HEK293T (cell line): ENCODE results near the gene ABHD14A.

Source experiments
- CTCF ChIA-PET: fragments of 350-600 bp; formaldehyde crosslinking; extraction: SDS; loops from one replicate; lab custom pipeline; 2021; ENCODE audit warnings: antibody characterized with exemption, inconsistent platforms; lab: Yijun Ruan, JAX
- POLR2A ChIA-PET: fragments of 350-600 bp; formaldehyde crosslinking; extraction: SDS; loops from one replicate; lab custom pipeline; 2020; ENCODE audit warnings: antibody characterized with exemption, inconsistent platforms; lab: Yijun Ruan, JAX
- DNase-seq: peaks from one replicate; pipeline ENCODE4 v3.0.0; 2012; ENCODE audit warnings: mixed read lengths; ENCODE audit errors: extremely low spot score
- ARNT ChIP-seq: fragments of 450-650 bp; IDR thresholded peaks from 2 replicates; pipeline ENCODE4 v1.6.1; 2017; ENCODE audit warnings: mild to moderate bottlenecking
- BHLHE40 ChIP-seq: fragments of 450-650 bp; IDR thresholded peaks from 2 replicates; pipeline ENCODE4 v1.6.1; 2016; ENCODE audit warnings: mild to moderate bottlenecking, moderate library complexity, borderline replicate concordance
- CTBP1 ChIP-seq: fragments of 450-650 bp; IDR thresholded peaks from 2 replicates; pipeline ENCODE4 v1.6.1; 2016; ENCODE audit warnings: borderline replicate concordance
- ELF4 ChIP-seq: fragments of 450-650 bp; IDR thresholded peaks from 2 replicates; pipeline ENCODE4 v1.6.1; 2017; ENCODE audit warnings: antibody characterized with exemption
- FOXA1 ChIP-seq: fragments of 450-650 bp; IDR thresholded peaks from 2 replicates; pipeline ENCODE4 v1.6.1; 2016; ENCODE audit warnings: mild to moderate bottlenecking
- FOXK2 ChIP-seq: fragments of 450-650 bp; IDR thresholded peaks from 2 replicates; pipeline ENCODE4 v1.6.1; 2016; ENCODE audit warnings: mild to moderate bottlenecking
- FOXM1 ChIP-seq: fragments of 450-650 bp; IDR thresholded peaks from 2 replicates; pipeline ENCODE4 v1.6.1; 2017; ENCODE audit warnings: mild to moderate bottlenecking, borderline replicate concordance
- HDGF ChIP-seq: fragments of 450-650 bp; IDR thresholded peaks from 2 replicates; pipeline ENCODE4 v1.6.1; 2017; ENCODE audit warnings: antibody characterized with exemption, borderline replicate concordance
- L3MBTL2 ChIP-seq: fragments of 450-650 bp; conservative IDR thresholded peaks from 2 replicates; pipeline ENCODE4 v1.6.1; 2016; ENCODE audit warnings: mild to moderate bottlenecking
- LEF1 ChIP-seq: fragments of 450-650 bp; IDR thresholded peaks from 2 replicates; pipeline ENCODE4 v1.6.1; 2017; ENCODE audit warnings: mild to moderate bottlenecking, borderline replicate concordance
- NFRKB ChIP-seq: fragments of 450-650 bp; IDR thresholded peaks from 2 replicates; pipeline ENCODE4 v1.6.1; 2016; ENCODE audit warnings: mild to moderate bottlenecking, moderate library complexity
- SP1 ChIP-seq: fragments of 450-650 bp; IDR thresholded peaks from 2 replicates; pipeline ENCODE4 v1.6.1; 2017
- SUZ12 ChIP-seq: fragments of 450-650 bp; IDR thresholded peaks from 2 replicates; pipeline ENCODE4 v1.6.1; 2016; ENCODE audit warnings: mild to moderate bottlenecking
- TARDBP ChIP-seq: fragments of 450-650 bp; IDR thresholded peaks from 2 replicates; pipeline ENCODE4 v1.6.1; 2016
- ZNF384 ChIP-seq: fragments of 450-650 bp; IDR thresholded peaks from 2 replicates; pipeline ENCODE4 v1.6.1; 2016
- TF ChIP-seq, protein P1 (sequence below): fragments of 450-650 bp; IDR thresholded peaks from 2 replicates; pipeline ENCODE4 v1.6.1; 2016

The ABHD14A gene

DNA sequence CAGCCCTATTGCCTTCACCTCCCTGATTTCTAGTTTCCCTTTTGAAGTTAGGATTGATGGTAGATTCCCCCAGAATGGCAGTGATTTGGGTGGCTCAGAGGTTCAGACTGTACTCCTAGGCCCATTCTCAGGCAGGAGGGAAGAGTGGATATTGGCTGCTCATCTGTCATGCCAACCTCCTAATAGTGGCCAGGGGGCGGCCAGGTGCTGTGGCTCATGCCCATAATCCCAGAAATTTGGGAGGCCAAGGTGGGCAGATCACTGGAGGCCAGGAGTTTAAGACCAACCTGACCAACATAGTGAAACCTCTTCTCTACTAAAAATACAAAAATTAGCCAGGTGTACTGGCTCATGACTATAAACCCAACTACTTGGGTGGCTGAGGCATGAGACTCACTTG lies 44.4 kb upstream of the ABHD14A start:
- DNase-seq = no peak
- ChIA-PET CTCF (no interaction called here), POLR2A (no interaction called here)
- TF ChIP-seq TARDBP (no peak), SP1 (no peak), L3MBTL2 (no peak), CTBP1 (no peak), LEF1 (no peak), FOXM1 (no peak), SUZ12 (no peak), ELF4 (no peak), ZNF384 (no peak), HDGF (no peak), NFRKB (no peak), FOXK2 (no peak), ARNT (no peak), BHLHE40 (no peak)
- TF ChIP-seq, protein P1, sequence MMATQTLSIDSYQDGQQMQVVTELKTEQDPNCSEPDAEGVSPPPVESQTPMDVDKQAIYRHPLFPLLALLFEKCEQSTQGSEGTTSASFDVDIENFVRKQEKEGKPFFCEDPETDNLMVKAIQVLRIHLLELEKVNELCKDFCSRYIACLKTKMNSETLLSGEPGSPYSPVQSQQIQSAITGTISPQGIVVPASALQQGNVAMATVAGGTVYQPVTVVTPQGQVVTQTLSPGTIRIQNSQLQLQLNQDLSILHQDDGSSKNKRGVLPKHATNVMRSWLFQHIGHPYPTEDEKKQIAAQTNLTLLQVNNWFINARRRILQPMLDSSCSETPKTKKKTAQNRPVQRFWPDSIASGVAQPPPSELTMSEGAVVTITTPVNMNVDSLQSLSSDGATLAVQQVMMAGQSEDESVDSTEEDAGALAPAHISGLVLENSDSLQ = no peak

DNA sequence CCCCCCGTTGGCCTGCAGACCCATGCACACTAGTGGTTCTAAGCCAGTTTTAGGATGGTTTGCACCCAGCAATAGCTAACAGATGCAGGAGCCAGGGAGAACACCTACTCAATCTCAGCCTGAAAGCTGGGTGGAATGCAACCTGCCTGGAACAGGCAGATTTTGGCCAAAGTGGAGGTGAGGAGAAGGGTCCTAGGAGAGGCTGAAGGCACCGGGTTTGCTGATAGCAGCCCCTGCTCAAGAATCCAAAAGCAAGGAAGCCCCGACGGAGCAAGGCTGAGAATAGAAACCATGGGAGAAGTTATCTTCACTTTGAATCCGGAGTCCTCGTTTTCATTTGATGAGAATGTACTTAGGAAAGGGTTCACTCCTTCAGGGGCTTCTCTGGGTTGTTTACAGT lies 43.1 kb upstream of the ABHD14A start:
- CTCF ChIA-PET = interaction anchor here (1.1 kb wide), 1 partner anchor 42 kb away, joined by 3 read pairs; the partner anchor contains the start of gene ABHD14B
- DNase-seq = no peak
- POLR2A ChIA-PET = no interaction called here
- TF ChIP-seq BHLHE40 (no peak), FOXK2 (no peak), HDGF (no peak), L3MBTL2 (no peak), SP1 (no peak), NFRKB (no peak)

DNA sequence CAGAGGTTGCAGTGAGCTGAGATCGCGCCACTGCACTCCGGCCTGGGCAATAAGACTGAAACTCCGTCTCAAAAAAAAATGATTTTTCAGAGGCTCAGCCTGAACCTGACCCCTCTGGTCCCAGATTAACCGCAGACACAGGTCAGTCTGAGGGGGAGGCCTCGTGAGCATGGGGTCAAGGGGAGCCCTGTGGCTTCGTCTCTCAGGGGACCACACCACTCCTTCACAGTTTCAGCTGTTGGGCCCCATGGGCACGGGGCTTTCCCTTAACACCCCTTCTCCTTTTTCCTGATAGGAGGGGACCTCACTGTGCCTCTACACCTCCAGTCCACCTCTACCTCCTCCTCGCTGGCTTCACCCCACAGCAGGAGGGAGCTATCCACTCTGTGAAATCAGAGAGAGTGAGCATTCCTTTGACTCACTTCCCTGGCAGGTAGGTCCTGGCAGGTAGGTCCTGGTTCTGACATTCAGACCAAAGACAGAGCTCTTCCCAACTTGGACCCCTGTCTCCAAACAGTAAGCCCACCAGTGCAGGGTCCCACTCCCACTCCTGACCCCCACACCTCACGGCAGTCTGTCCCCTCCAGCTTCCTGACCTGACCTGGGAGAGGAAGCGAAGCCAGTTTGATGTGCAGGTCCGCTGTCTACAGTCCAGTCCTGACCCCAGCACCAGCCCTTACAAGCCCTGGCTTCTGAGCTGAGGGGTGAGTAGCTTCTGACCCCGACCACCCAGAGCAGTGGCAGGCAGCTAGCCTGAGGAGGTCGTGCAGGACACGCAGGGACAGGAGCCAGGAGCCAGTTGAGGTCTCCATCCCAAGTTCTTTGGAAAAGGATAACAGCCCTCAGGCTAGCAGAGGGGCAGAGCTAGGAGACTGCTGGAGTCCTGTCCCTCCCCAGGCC lies 42.1 kb upstream of the ABHD14A start:
- TF ChIP-seq CTBP1 (no peak), FOXM1 (no peak), BHLHE40 (no peak), SP1 (no peak), SUZ12 (no peak), FOXA1 (no peak), TARDBP (no peak), ZNF384 (no peak), ELF4 (no peak)
- CTCF ChIA-PET = interaction anchor here (1.1 to 1.2 kb wide), 2 partner anchors 9 to 41 kb away, joined by 3 to 5 read pairs; partner anchors contain the start of genes ABHD14B and RRP9
- no peak for DNase-seq
- POLR2A ChIA-PET = interaction anchor here (0.8 to 1.3 kb wide), 2 partner anchors 9 to 52 kb away, joined by 3 to 8 read pairs; partner anchors contain the start of genes PARP3 and RRP9

DNA sequence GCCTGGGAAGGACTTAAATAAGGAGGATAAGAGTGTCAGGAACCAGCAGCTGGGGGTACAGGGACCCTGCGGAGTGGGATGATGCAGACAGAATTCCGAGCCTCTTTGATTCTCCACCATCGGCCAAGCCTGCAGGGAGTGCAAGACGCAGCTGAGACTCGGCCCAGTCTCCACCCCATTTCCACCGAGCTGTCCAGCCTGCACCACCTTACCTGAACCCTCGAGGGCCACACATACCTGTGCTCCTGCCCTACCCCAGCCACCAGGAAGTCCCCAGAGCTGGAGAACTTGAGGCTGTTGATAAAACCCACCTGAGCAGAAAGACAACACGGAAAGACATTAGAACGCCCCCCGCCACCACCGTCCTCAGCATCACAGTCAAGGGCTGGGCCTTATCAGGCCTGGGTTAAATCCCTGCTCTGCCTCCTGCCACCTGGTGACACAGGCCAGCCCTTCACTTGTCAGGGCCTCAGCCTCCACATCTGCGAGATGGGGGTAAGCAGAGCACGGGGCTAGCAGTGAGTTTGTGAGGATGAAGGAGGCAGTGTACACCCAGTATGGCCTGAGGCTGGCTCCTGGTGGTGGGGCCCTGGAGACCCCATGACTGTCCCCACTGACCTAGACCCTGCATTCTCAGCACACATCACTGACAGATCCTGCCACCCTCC lies 41.3 kb upstream of the ABHD14A start:
- TF ChIP-seq, protein P1 = no peak
- TF ChIP-seq SUZ12 (no peak), FOXA1 (no peak), SP1 (no peak), NFRKB (no peak), CTBP1 (no peak), ELF4 (no peak), FOXK2 (no peak), FOXM1 (no peak), ZNF384 (no peak), ARNT (no peak), TARDBP (no peak), HDGF (no peak), BHLHE40 (no peak), LEF1 (no peak), L3MBTL2 (no peak)
- DNase-seq = peak; percentile 1
- POLR2A ChIA-PET = interaction anchor here (0.8 to 1.3 kb wide), 2 partner anchors 8 to 53 kb away, joined by 3 to 8 read pairs; partner anchors contain the start of genes PARP3 and RRP9
- CTCF ChIA-PET = interaction anchor here (1.2 kb wide), 1 partner anchor 8 kb away, joined by 5 read pairs; the partner anchor contains the start of gene RRP9

DNA sequence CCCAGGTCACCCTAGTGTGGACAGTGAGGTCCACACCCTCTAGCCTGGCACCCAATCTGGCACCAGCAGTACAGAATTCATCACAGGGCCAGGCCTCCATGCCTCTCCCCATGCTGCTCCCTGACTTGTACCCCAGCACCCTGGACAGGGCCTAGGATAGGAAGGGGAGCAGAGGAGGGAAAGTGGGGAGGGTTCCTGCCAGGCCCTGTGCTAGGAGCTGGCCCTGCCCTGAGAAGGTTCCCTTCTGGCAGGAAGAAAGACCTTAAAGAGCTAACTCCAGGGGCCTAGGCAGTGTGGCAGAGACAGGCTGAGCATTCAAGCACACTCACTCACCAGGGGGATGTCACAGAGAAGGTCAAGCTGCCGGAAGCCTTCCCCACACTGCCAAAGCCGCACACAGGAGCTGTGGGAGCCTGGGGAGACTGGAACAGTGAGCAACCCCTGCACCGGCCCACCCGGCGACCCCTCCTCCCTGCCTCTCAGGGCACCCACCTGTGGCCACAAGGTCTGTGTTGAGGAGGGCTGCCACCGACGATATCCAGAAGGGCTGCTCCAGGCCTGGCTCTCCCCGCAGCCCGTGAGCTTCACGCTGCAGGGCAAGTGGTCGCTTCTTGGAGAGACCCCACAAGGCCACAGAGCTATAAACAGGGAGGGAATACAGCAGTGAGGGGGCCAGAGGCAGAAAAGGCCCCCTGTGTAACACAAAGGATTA lies 40.6 kb upstream of the ABHD14A start:
- DNase-seq = peak; percentile 2
- ChIA-PET CTCF (interaction anchor here (1.2 kb wide), 1 partner anchor 7 kb away, joined by 5 read pairs; the partner anchor contains the start of gene RRP9), POLR2A (interaction anchor here (1.3 kb wide), 2 partner anchors 7 to 49 kb away, joined by 4 to 8 read pairs; partner anchors contain the start of genes PARP3 and RRP9)
- TF ChIP-seq, protein P1 = no peak
- TF ChIP-seq FOXK2 (no peak), ARNT (no peak), FOXM1 (no peak), NFRKB (no peak), HDGF (no peak), SUZ12 (no peak), TARDBP (no peak), ZNF384 (no peak), SP1 (no peak), CTBP1 (no peak), BHLHE40 (no peak), LEF1 (no peak), FOXA1 (no peak), L3MBTL2 (no peak), ELF4 (no peak)
